Tibial artery (tissue), 4 donors: ENCODE results near the gene UBR1.

ENCODE experiments used
- DNase-seq, 2 donors: peaks; one replicate each; pipeline ENCODE4 v3.0.0-alpha.2; 2019
- H3K27ac ChIP-seq, 2 donors: fragments of 200-600 bp; sonication (generic) in 1 of 2; 1 replicate in 1 of 2; 2 replicates in 1 of 2; pipeline ENCODE4 v1.5.1; 2018 to 2019; ENCODE audit warnings: mild to moderate bottlenecking in 1 of 2
- H3K27me3 ChIP-seq, 2 donors: fragments of 200-600 bp; sonication (generic) in 1 of 2; one replicate each; pipeline versions ENCODE4 v1.5.1 to v1.6.0; 2016 to 2019
- H3K36me3 ChIP-seq, 3 donors: fragments of 200-600 bp; sonication (generic) in 2 of 3; one replicate each; pipeline ENCODE4 v1.5.1; 2016 to 2019; ENCODE audit warnings: mild to moderate bottlenecking in 2 of 3
- H3K4me1 ChIP-seq, 4 donors: fragments of 200-600 bp; sonication (generic) in 2 of 4; 1 replicate in 3 of 4; 2 replicates in 1 of 4; pipeline ENCODE4 v1.5.1; 2016 to 2019
- H3K4me3 ChIP-seq, 2 donors: fragments of 200-600 bp; sonication (generic) in 1 of 2; 1 replicate in 1 of 2; 2 replicates in 1 of 2; pipeline ENCODE4 v1.5.1; 2018 to 2019; ENCODE audit warnings: mild to moderate bottlenecking in 2 of 2
- H3K9me3 ChIP-seq, 3 donors: fragments of 200-600 bp; sonication (generic) in 1 of 3; one replicate each; pipeline ENCODE4 v1.5.1; 2016 to 2019
- CTCF ChIP-seq, 2 experiments: fragments of 200-600 bp in 1 of 2; fragments of 450-650 bp in 1 of 2; IDR thresholded peaks; one replicate each; pipeline ENCODE4 v1.5.1; 2017 to 2019; ENCODE audit warnings: antibody characterized with exemption in 2 of 2, mild to moderate bottlenecking in 1 of 2, moderate library complexity in 1 of 2
- intact Hi-C: fragments of 100-400 bp; cut with DNase I; formaldehyde crosslinking; loops from one replicate; pipeline ENCODE4 v1.15.0; 2023; ENCODE audit warnings: low total_unique reads

Gene UBR1

GRCh38 chr15:43093026-43093425, 12.8 kb downstream of the UBR1 start:
- DNase-seq: no peak
- peak overlapping the region in 1 of 2 donors; percentile 20 for H3K27ac ChIP-seq

GRCh38 chr15:43091859-43092258, 14.0 kb downstream of the UBR1 start:
- Histone ChIP-seq H3K4me1 (peaks cover 0 to 39% (median 0%) of the 10 kb centered on the region in 4 donors), H3K9me3 (no peaks in the 10 kb centered on the region), H3K36me3 (peaks cover 0 to 4% (median under 1%) of the 10 kb centered on the region in 3 donors), H3K27me3 (no peaks in the 10 kb centered on the region), H3K4me3 (no peak overlapping the region), H3K27ac (no peak overlapping the region)
- no peak for DNase-seq
- TF ChIP-seq CTCF (IDR thresholded peaks at IDR 0.05): no peak
- intact Hi-C loops: no loop called here

More at GRCh38 chr15:43093026-43093425, 12.8 kb downstream of the UBR1 start:
- no peak for TF ChIP-seq CTCF (IDR thresholded peaks at IDR 0.05)
- no peak overlapping the region for H3K4me3 ChIP-seq
- intact Hi-C loops: no loop called here
- H3K27me3 ChIP-seq: no peaks in the 10 kb centered on the region
- no peaks in the 10 kb centered on the region for H3K9me3 ChIP-seq
- H3K4me1 ChIP-seq: peaks cover 0 to 45% (median 0%) of the 10 kb centered on the region in 4 donors
- H3K36me3 ChIP-seq: peaks cover 4 to 8% (median 7%) of the 10 kb centered on the region in 3 donors

- no peaks in the 10 kb centered on the region for H3K9me3 ChIP-seq
- no peak for DNase-seq
- H3K36me3 ChIP-seq: peaks cover 9 to 35% (median 17%) of the 10 kb centered on the region in 3 donors
- H3K27ac ChIP-seq: peak overlapping the region in 1 of 2 donors; percentile 18
- intact Hi-C loops: no loop called here
- H3K4me3 ChIP-seq: no peak overlapping the region
- TF ChIP-seq CTCF (IDR thresholded peaks at IDR 0.05): no peak
- no peaks in the 10 kb centered on the region for H3K27me3 ChIP-seq
- H3K4me1 ChIP-seq: peaks cover 0 to 21% (median 4%) of the 10 kb centered on the region in 4 donors
Measured at GRCh38 chr15:43086551-43086950, 19.3 kb downstream of the UBR1 start.

GRCh38 chr15:43085921-43086320, 19.9 kb downstream of the UBR1 start:
- TF ChIP-seq CTCF (IDR thresholded peaks at IDR 0.05): no peak
- Histone ChIP-seq H3K27ac (peak overlapping the region in 1 of 2 donors; percentile 18), H3K9me3 (no peaks in the 10 kb centered on the region), H3K27me3 (no peaks in the 10 kb centered on the region), H3K36me3 (peaks cover 16 to 39% (median 19%) of the 10 kb centered on the region in 3 donors), H3K4me1 (peaks cover 0 to 21% (median 4%) of the 10 kb centered on the region in 4 donors), H3K4me3 (no peak overlapping the region)
- intact Hi-C loops: no loop called here
- no peak for DNase-seq

- no peak overlapping the region for H3K4me3 ChIP-seq
- peaks cover 16 to 54% (median 37%) of the 10 kb centered on the region in 3 donors for H3K36me3 ChIP-seq
- H3K9me3 ChIP-seq: no peaks in the 10 kb centered on the region
- no peak for TF ChIP-seq CTCF (IDR thresholded peaks at IDR 0.05)
- H3K27me3 ChIP-seq: no peaks in the 10 kb centered on the region
- no peak overlapping the region for H3K27ac ChIP-seq
- intact Hi-C loops: no loop called here
- H3K4me1 ChIP-seq: peaks cover 0 to 21% (median 4%) of the 10 kb centered on the region in 4 donors
- no peak for DNase-seq
Measured at GRCh38 chr15:43082509-43082908, 23.3 kb downstream of the UBR1 start.

GRCh38 chr15:43081283-43081682, 24.6 kb downstream of the UBR1 start:
- H3K27me3 ChIP-seq: no peaks in the 10 kb centered on the region
- peaks cover 0 to 13% (median 4%) of the 10 kb centered on the region in 4 donors for H3K4me1 ChIP-seq
- DNase-seq: no peak
- H3K4me3 ChIP-seq: no peak overlapping the region
- no peaks in the 10 kb centered on the region for H3K9me3 ChIP-seq
- H3K27ac ChIP-seq: no peak overlapping the region
- intact Hi-C loops: no loop called here
- TF ChIP-seq CTCF (IDR thresholded peaks at IDR 0.05): no peak
- peaks cover 16 to 54% (median 37%) of the 10 kb centered on the region in 3 donors for H3K36me3 ChIP-seq
